HG02840 (cell line): Measurements from ENCODE around the gene CDKN2C.
"Not testable (repeated sequence)": the region's sequence is repeated elsewhere in the genome, so short reads cannot be mapped to it uniquely, and the experiment has no call there.

Experiments
- ATAC-seq: cut with Tn5 transposase; IDR thresholded peaks from one replicate; pipeline ENCODE4 v1.9.1; 2021; ENCODE audit warnings: mild to moderate bottlenecking, moderate library complexity, moderate number of reproducible peaks; ENCODE audit not compliant: unreplicated experiment, low FRiP score

CDKN2C gene

GRCh38 chr1:50969611-50970508, at the start of gene CDKN2C:
CDKN2C (plus strand) TSS chr1:50970245; CDS start chr1:50970369, 124 bp downstream.
- ATAC-seq: peak; percentile 25

GRCh38 chr1:50920409-50920808, 49.6 kb upstream of the CDKN2C start:
- ATAC-seq: no peak

- ATAC-seq: no peak
Observed at GRCh38 chr1:50921029-50921428, 49.0 kb upstream of the CDKN2C start.

- ATAC-seq: no peak
Observed at GRCh38 chr1:50923564-50923963, 46.5 kb upstream of the CDKN2C start.

- ATAC-seq: no peak
Observed at GRCh38 chr1:50929376-50929958, 40.6 kb upstream of the CDKN2C start.

GRCh38 chr1:50930193-50930592, 39.9 kb upstream of the CDKN2C start:
- ATAC-seq: no peak

- ATAC-seq: no peak
Observed at GRCh38 chr1:50930965-50931737, 38.9 kb upstream of the CDKN2C start.

GRCh38 chr1:50932043-50932442, 38.0 kb upstream of the CDKN2C start:
- not testable (repeated sequence) for ATAC-seq

GRCh38 chr1:50933770-50934169, 36.3 kb upstream of the CDKN2C start:
- ATAC-seq: not testable (repeated sequence)

GRCh38 chr1:50934838-50935237, 35.2 kb upstream of the CDKN2C start:
- no peak for ATAC-seq

- ATAC-seq: not testable (repeated sequence)
Observed at GRCh38 chr1:50935276-50935675, 34.8 kb upstream of the CDKN2C start.

- no peak for ATAC-seq
Observed at GRCh38 chr1:50936321-50936720, 33.7 kb upstream of the CDKN2C start.

GRCh38 chr1:50940291-50940690, 29.8 kb upstream of the CDKN2C start:
- no peak for ATAC-seq

GRCh38 chr1:50942334-50942733, 27.7 kb upstream of the CDKN2C start:
- ATAC-seq: no peak

GRCh38 chr1:50949286-50949982, 20.6 kb upstream of the CDKN2C start:
- no peak for ATAC-seq

- ATAC-seq: no peak
Observed at GRCh38 chr1:50950396-50950795, 19.6 kb upstream of the CDKN2C start.

- ATAC-seq: not testable (repeated sequence)
Observed at GRCh38 chr1:50952566-50952965, 17.5 kb upstream of the CDKN2C start.

GRCh38 chr1:50955116-50955515, 14.9 kb upstream of the CDKN2C start:
- no peak for ATAC-seq

GRCh38 chr1:50959303-50959912, 10.6 kb upstream of the CDKN2C start:
- ATAC-seq: no peak
